Neuronal stem cell (in vitro differentiated cells): Measurements from ENCODE around the gene CCDC196.

Source experiments
- DNase-seq: peaks from one replicate; pipeline ENCODE4 v3.0.0-alpha.2; 2013; ENCODE audit warnings: low spot score
- H2AFZ ChIP-seq: one replicate; pipeline ENCODE4 v1.6.1; 2013; ENCODE audit warnings: mild to moderate bottlenecking, low read length, inconsistent platforms
- H2AK5ac ChIP-seq: 2 replicates; pipeline ENCODE4 v1.6.1; 2013; ENCODE audit warnings: low read depth, mild to moderate bottlenecking, inconsistent platforms, low read length, moderate library complexity, mixed read lengths
- H2BK120ac ChIP-seq: 2 replicates; pipeline ENCODE4 v1.6.1; 2013; ENCODE audit warnings: low read depth, mild to moderate bottlenecking, inconsistent platforms, low read length, moderate library complexity, mixed read lengths
- H2BK12ac ChIP-seq: one replicate; pipeline ENCODE4 v1.6.1; 2013; ENCODE audit warnings: low read length, inconsistent platforms
- H2BK15ac ChIP-seq: 2 replicates; pipeline ENCODE4 v1.6.1; 2013; ENCODE audit warnings: mild to moderate bottlenecking, low read length, inconsistent platforms, mixed read lengths
- H2BK5ac ChIP-seq: one replicate; pipeline ENCODE4 v1.6.1; 2013; ENCODE audit warnings: inconsistent platforms, mild to moderate bottlenecking, low read length, moderate library complexity
- H3K14ac ChIP-seq: one replicate; pipeline ENCODE4 v1.6.1; 2013; ENCODE audit warnings: low read length, inconsistent platforms
- H3K18ac ChIP-seq: 2 replicates; pipeline ENCODE4 v1.6.1; 2013; ENCODE audit warnings: low read length, inconsistent platforms
- H3K23ac ChIP-seq: 2 replicates; pipeline ENCODE4 v1.6.1; 2013; ENCODE audit warnings: low read depth, mild to moderate bottlenecking, mixed read lengths, low read length, inconsistent platforms; ENCODE audit not compliant: poor library complexity
- H3K27ac ChIP-seq: replicated peaks from 3 replicates; pipeline ENCODE4 v1.5.1; 2013; ENCODE audit warnings: low read length, inconsistent platforms
- H3K27me3 ChIP-seq, 3 experiments: 2 replicates each; pipeline ENCODE4 v1.6.1; 2013; ENCODE audit warnings: low read length in 3 of 3, mild to moderate bottlenecking in 2 of 3, inconsistent platforms in 1 of 3, low read depth in 1 of 3, mixed read lengths in 1 of 3, moderate library complexity in 1 of 3; ENCODE audit not compliant: control insufficient read depth in 3 of 3, insufficient read depth in 3 of 3
- H3K36me3 ChIP-seq, 2 donors: replicated peaks in 1 of 2; 2 replicates each; pipeline ENCODE4 v1.6.1; 2013; ENCODE audit warnings: low read length in 2 of 2; ENCODE audit not compliant: control insufficient read depth in 2 of 2, insufficient read depth in 2 of 2
- H3K4ac ChIP-seq: 2 replicates; pipeline ENCODE4 v1.6.1; 2013; ENCODE audit warnings: inconsistent platforms, mild to moderate bottlenecking, low read length, moderate library complexity
- H3K4me1 ChIP-seq, 2 donors: 1 replicate in 1 of 2; 2 replicates in 1 of 2; pipeline ENCODE4 v1.6.1; 2013; ENCODE audit warnings: low read length in 2 of 2, low read depth in 1 of 2; ENCODE audit not compliant: control insufficient read depth in 2 of 2, insufficient read depth in 1 of 2
- H3K4me2 ChIP-seq: one replicate; pipeline ENCODE4 v1.6.1; 2013; ENCODE audit warnings: mild to moderate bottlenecking, low read length, inconsistent platforms; ENCODE audit not compliant: insufficient read depth, poor library complexity, severe bottlenecking
- H3K4me3 ChIP-seq, 2 donors: 2 replicates each; pipeline ENCODE4 v1.5.1; 2013; ENCODE audit warnings: low read length in 2 of 2, mild to moderate bottlenecking in 2 of 2, inconsistent platforms in 1 of 2, moderate library complexity in 1 of 2
- H3K79me1 ChIP-seq: one replicate; pipeline ENCODE4 v1.6.1; 2013; ENCODE audit warnings: low read depth, mild to moderate bottlenecking, inconsistent platforms, low read length, moderate library complexity
- H3K9ac ChIP-seq: one replicate; pipeline ENCODE4 v1.6.1; 2013; ENCODE audit warnings: mild to moderate bottlenecking, low read depth, low read length, inconsistent platforms; ENCODE audit not compliant: poor library complexity
- H3K9me3 ChIP-seq, 2 donors: replicated peaks in 1 of 2; 2 replicates each; pipeline versions ENCODE3 to v1.6.1; 2013; ENCODE audit warnings: low read length in 2 of 2, mild to moderate bottlenecking in 2 of 2, inconsistent platforms in 1 of 2, low read depth in 1 of 2, mixed read lengths in 1 of 2, moderate library complexity in 1 of 2; ENCODE audit not compliant: control insufficient read depth in 2 of 2, insufficient read depth in 1 of 2
- H4K8ac ChIP-seq: one replicate; pipeline ENCODE4 v1.6.1; 2013; ENCODE audit warnings: low read depth, mild to moderate bottlenecking, inconsistent platforms, low read length, moderate library complexity
- H4K91ac ChIP-seq: one replicate; pipeline ENCODE4 v1.6.1; 2013; ENCODE audit warnings: low read length, low read depth, mild to moderate bottlenecking, inconsistent platforms; ENCODE audit not compliant: poor library complexity
- WGBS, 2 donors: extraction: QIAGEN DNeasy Blood & Tissue Kit; methylation state at CpG; one replicate each; pipeline ENCODE4 v1.1.7; 2013; ENCODE audit warnings: missing lambda C conversion rate in 2 of 2, mixed read lengths in 1 of 2; ENCODE audit not compliant: insufficient read length in 2 of 2, insufficient replicate concordance in 1 of 2; ENCODE audit errors: extremely low coverage in 2 of 2; 5-methylcytosine and 5-hydroxymethylcytosine counted together

The CCDC196 gene

DNA sequence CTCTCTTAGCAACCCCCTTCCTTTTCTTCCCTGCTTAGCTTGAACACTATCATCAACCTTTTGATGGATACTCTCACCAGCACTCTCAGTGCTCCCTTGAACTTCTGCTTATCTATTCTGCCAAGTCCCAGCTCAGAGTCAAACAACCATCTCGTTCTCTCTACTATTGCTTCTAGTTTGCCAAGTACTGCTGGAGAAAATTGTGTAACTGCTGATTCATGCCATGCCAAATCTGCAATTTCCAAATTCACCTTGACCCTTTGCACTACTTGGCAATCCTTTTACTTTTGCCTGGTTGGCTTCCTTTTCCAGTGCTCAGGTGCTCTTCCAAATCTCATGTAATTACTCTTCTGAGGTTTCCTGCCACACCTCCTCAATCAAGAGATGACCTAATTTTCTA is 2.8 kb upstream of the CCDC196 start:
- H4K8ac ChIP-seq: no peak overlapping the region
- no peak overlapping the region for H3K18ac ChIP-seq
- no peak overlapping the region for H2AK5ac ChIP-seq
- no peak overlapping the region for H2BK120ac ChIP-seq
- H3K4me3 ChIP-seq: no peak overlapping the region
- no peak overlapping the region for H3K4ac ChIP-seq
- no peaks in the 10 kb centered on the region for H3K4me1 ChIP-seq
- H3K23ac ChIP-seq: no peak overlapping the region
- H3K9ac ChIP-seq: no peak overlapping the region
- H3K14ac ChIP-seq: no peak overlapping the region
- no CpG with 5 or more reads among the region's 1 CpG for WGBS, 2 donors
- no peak overlapping the region for H3K27ac ChIP-seq
- H3K9me3 ChIP-seq: no peaks in the 10 kb centered on the region
- no peak overlapping the region for H2BK5ac ChIP-seq
- no peak overlapping the region for H2BK15ac ChIP-seq
- no peaks in the 10 kb centered on the region for H3K79me1 ChIP-seq
- no peak for DNase-seq
- H4K91ac ChIP-seq: no peak overlapping the region
- H2BK12ac ChIP-seq: no peak overlapping the region
- H3K36me3 ChIP-seq: no peaks in the 10 kb centered on the region
- no peak overlapping the region for H3K4me2 ChIP-seq
- H2AFZ ChIP-seq: no peak overlapping the region
- H3K27me3 ChIP-seq: no peaks in the 10 kb centered on the region

DNA sequence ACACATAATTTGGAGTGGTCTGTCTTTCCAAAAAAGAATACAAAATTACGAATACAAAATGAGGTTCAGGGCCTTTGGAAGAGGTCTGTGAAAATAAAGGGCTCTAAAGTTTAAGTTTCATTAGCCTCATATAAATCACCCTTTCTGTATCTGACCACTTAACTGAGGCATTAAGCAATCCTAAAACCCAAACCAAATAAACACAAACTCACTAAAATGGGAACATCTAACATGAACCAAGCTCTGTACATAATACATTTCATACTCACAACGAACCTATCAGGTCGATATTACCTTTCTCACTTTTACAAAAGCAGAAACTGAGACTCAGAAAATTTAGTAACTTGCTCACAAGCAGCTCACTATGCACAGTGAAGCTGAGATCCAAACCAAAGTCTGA is 1.1 kb upstream of the CCDC196 start:
- no peaks in the 10 kb centered on the region for H3K27me3 ChIP-seq
- H3K4me3 ChIP-seq: no peak overlapping the region
- no peak overlapping the region for H4K8ac ChIP-seq
- no peak overlapping the region for H2BK15ac ChIP-seq
- no peak overlapping the region for H3K27ac ChIP-seq
- no peaks in the 10 kb centered on the region for H3K4me1 ChIP-seq
- H3K9me3 ChIP-seq: no peaks in the 10 kb centered on the region
- no CpG with 5 or more reads among the region's 3 CpGs for WGBS, 2 donors
- no peak overlapping the region for H2BK5ac ChIP-seq
- no peak overlapping the region for H3K14ac ChIP-seq
- no peaks in the 10 kb centered on the region for H3K79me1 ChIP-seq
- H4K91ac ChIP-seq: no peak overlapping the region
- no peak overlapping the region for H3K18ac ChIP-seq
- no peak overlapping the region for H3K4ac ChIP-seq
- H2AFZ ChIP-seq: no peak overlapping the region
- no peak overlapping the region for H2AK5ac ChIP-seq
- no peak overlapping the region for H2BK120ac ChIP-seq
- no peaks in the 10 kb centered on the region for H3K36me3 ChIP-seq
- no peak overlapping the region for H3K4me2 ChIP-seq
- no peak for DNase-seq
- no peak overlapping the region for H2BK12ac ChIP-seq
- H3K23ac ChIP-seq: no peak overlapping the region
- no peak overlapping the region for H3K9ac ChIP-seq

DNA sequence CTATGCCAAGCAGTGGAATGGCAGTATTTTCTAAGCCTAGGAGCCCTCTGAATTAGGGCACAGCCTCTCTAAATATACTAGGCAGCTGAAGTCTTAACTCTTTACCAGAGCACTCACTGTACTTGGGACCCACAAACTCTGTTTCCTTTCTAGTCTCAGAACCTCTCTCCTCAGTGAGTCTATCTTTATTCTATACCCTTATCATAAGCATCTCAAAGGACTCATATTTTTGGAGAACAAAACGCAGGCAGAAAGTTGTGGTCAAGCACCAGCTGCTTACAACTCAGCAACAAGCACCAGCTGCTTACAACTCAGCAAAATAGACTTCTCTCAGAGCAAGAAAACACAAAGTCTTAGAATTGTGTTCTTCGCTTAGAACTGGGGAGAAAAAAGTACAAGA is 993 bp downstream of the CCDC196 start:
- no peak for DNase-seq
- Histone ChIP-seq H3K4ac (no peak overlapping the region), H3K36me3 (no peaks in the 10 kb centered on the region), H3K27me3 (no peaks in the 10 kb centered on the region), H4K8ac (no peak overlapping the region), H3K14ac (no peak overlapping the region), H3K27ac (no peak overlapping the region), H3K9ac (no peak overlapping the region), H3K9me3 (no peaks in the 10 kb centered on the region), H3K18ac (no peak overlapping the region), H3K4me3 (no peak overlapping the region), H3K23ac (no peak overlapping the region), H3K79me1 (no peaks in the 10 kb centered on the region), H2BK120ac (no peak overlapping the region), H2AK5ac (no peak overlapping the region), H2BK15ac (no peak overlapping the region), H4K91ac (no peak overlapping the region), H2AFZ (no peak overlapping the region), H3K4me2 (no peak overlapping the region), H3K4me1 (no peaks in the 10 kb centered on the region), H2BK12ac (no peak overlapping the region), H2BK5ac (no peak overlapping the region)
- WGBS, 2 donors: no CpG with 5 or more reads among the region's 2 CpGs

DNA sequence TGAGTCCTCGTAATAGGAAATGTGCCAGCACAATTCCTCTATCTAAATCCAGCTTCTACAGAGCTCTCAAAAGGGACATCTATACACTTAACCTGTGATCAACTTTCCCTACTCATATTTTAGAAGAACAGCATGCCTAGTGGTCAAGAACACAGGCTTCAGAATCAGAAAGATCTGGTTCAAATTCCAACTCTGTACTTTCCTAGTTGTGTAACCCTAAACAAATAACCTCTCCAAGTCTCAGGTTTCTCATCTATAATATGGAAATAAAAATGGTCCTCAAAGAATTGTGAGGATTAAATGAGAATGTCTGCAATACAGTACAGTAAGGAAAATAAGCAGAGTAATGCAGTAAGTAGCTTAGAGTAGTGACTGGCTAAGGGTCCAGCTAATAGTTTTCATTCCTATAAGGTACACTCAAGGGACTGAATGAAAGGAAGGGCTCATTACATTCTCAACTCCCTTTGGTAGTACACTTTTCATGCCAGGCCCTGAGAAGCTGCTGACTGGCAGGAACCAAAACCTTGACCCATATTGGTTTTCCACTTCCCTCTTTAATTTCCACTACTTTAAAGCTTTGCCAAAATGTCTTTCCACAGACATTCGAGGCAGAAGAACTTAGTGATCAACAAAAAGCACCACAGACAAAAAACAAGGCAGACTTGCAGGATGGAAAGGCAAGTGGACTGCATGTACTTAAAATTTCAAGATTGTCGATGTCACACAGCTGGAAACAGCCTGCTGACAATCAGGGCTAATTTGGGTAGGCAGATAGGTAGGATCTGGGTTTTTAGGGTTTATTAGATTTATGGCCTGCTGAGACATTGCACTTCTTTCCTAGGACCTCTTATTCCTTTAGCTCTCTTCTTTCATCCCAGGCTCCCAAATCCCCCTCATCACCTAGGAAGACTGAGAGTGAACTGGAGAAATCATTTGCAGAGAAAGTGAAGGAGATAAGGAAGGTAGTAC is 4.3 kb downstream of the CCDC196 start:
- no peak overlapping the region for H3K27ac ChIP-seq
- H3K4ac ChIP-seq: no peak overlapping the region
- H4K8ac ChIP-seq: no peak overlapping the region
- H3K18ac ChIP-seq: no peak overlapping the region
- no CpG with 5 or more reads among the region's 3 CpGs for WGBS, 2 donors
- H3K79me1 ChIP-seq: no peaks in the 10 kb centered on the region
- no peak overlapping the region for H3K23ac ChIP-seq
- no peak overlapping the region for H3K9ac ChIP-seq
- no peaks in the 10 kb centered on the region for H3K27me3 ChIP-seq
- H2BK120ac ChIP-seq: no peak overlapping the region
- H3K4me2 ChIP-seq: no peak overlapping the region
- DNase-seq: no peak
- no peak overlapping the region for H2BK5ac ChIP-seq
- no peaks in the 10 kb centered on the region for H3K9me3 ChIP-seq
- H3K14ac ChIP-seq: no peak overlapping the region
- H2AFZ ChIP-seq: no peak overlapping the region
- H2AK5ac ChIP-seq: no peak overlapping the region
- H3K4me3 ChIP-seq: no peak overlapping the region
- no peak overlapping the region for H2BK12ac ChIP-seq
- H4K91ac ChIP-seq: no peak overlapping the region
- H2BK15ac ChIP-seq: no peak overlapping the region
- H3K36me3 ChIP-seq: no peaks in the 10 kb centered on the region
- H3K4me1 ChIP-seq: no peaks in the 10 kb centered on the region
